D341Med (cell line): ENCODE results near the gene UBASH3A.

Experiments used
- DNase-seq: peaks from one replicate; pipeline ENCODE4 v3.0.0; 2012; ENCODE audit warnings: low spot score

Gene UBASH3A

GRCh38 chr21:42491328-42491727 lies 87.6 kb downstream of the UBASH3A start:
- no peak for DNase-seq

- DNase-seq = no peak
These were observed 88.5 kb downstream of the UBASH3A start for GRCh38 chr21:42492201-42492600.

GRCh38 chr21:42493109-42494060 lies 89.7 kb downstream of the UBASH3A start:
- DNase-seq = no peak

GRCh38 chr21:42495027-42495426 lies 91.3 kb downstream of the UBASH3A start:
- no peak for DNase-seq

- DNase-seq = no peak
These were observed 92.0 kb downstream of the UBASH3A start for GRCh38 chr21:42495765-42496119.

- DNase-seq = peak; percentile 97
These were observed 92.6 kb downstream of the UBASH3A start, which contains the start of gene RSPH1 for GRCh38 chr21:42496120-42496838. Gene RSPH1, minus strand, starts transcription at chr21:42496224. Its CDS starts 38 bp downstream, at chr21:42496186.

- no peak for DNase-seq
These were observed 93.1 kb downstream of the UBASH3A start for GRCh38 chr21:42496839-42497202.
